GM15510 (cell line): Measurements from ENCODE around the gene RBL1.

Experiments
- POLR2A ChIP-seq: IDR thresholded peaks from 3 replicates; pipeline ENCODE4 v1.6.1; 2011; ENCODE audit warnings: borderline replicate concordance; ENCODE audit not compliant: insufficient read length; ENCODE audit errors: extremely low read depth

Gene RBL1

GRCh38 chr20:37032077-37032476 lies 63.7 kb downstream of the RBL1 start:
- no peak for TF ChIP-seq POLR2A

DNA sequence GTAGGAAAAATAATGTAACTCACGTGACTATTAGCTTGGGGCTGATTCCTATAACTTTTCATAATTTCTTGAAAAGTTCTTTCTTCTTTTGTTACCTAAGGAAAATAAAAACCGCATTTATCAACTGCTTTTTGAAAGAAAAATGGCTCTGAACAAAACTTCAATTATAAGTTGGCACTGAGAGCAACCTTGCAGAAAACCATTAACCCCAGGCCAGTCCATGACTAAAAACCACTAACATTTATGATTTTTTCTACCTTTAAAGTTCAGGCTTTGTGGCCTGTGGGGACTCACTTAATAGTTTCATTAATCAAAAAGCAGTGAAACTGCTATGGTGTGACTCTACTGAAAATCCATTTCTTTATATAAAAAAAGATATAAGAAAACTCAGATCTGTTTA lies 75.2 kb downstream of the RBL1 start:
- no peak for TF ChIP-seq POLR2A

DNA sequence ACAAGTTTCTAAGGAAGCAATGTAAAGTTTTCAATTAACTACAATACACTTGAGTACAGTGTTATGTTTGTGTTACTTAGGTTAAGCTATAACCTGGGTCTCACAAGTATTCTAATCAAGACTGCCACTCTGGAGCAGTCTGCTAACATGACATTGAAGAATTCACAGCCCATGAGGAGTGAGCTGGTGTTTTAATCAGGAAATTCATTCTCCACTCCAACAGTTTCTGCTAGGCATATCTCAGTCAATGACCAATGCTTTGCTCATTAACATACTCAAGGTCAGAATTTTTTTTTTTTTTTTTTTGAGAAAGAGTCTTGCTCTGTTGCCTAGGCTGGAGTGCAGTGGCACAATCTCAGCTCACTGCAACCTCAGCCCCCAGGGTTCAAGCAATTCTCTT lies 84.7 kb downstream of the RBL1 start:
- no peak for TF ChIP-seq POLR2A

DNA sequence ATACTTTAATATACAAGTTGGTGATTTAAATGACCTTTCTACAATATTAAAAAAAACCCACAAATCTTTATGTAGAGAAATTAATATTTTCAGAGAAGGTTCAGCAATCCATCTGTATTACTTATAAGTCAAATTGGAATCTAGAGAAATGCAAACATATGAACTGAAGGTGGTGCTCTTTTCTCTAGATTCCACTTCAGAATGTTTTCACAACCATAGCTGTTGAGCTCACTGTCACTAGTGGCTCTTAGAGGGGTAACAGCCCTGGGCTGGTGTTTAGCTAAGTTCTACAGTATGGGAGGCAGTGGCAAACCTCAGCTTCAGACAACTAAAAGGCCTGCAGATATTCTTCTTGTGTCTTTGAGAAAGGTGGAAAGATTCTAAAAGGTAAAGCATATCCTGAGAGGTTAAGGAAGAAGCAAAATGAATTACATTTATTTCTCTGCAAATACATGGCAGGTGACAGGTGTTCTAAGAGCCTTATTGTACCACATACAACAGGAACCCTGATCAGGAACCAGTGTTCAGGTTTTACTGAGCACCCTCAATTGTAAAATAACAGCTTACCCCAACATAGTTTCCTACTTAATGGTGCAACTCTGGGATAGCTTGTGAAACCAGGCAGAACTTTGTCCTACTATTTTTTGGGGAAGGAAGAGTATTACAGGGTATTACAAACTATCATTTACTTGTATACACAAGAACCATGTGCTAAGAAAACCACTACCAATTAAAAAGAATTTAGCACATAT lies 87.7 kb downstream of the RBL1 start:
- TF ChIP-seq POLR2A, result no peak

DNA sequence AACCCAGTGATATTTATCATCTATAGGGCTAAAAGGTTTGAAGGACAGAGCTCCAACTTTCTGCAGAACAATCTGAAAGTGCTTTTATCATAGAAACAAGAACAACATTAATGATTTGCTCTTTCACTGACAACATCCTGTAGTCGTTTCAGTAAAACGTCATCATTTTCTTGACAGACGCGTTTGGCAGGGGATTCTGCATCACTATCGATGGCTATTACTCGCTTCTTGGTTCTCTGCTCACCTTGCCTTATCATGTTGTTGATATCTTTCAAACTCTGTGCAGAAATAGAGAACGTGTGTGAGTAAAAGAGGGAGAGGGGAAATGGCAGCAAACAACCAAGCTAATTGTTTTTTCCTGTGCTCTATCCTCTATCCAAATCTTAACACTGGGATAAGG lies 97.1 kb downstream of the RBL1 start:
- no peak for TF ChIP-seq POLR2A

DNA sequence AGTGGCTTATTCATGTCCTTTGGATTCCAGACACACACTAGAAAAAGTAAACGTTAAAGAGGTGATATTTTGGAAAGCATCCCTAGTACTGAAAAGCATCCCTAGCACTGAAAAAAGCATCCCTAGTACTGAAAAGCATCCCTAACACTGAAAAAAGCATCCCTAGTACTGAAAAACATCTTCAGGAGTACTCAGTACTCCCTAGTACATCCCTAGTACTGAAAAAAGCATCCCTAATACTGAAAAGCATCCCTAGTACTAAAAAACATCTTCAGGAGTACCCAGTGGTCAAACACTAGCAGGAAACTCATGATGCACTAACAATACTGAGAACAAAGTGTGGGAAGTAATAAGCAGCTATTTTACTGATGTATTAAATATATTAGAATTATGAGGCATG lies 98.7 kb downstream of the RBL1 start:
- no peak for TF ChIP-seq POLR2A

DNA sequence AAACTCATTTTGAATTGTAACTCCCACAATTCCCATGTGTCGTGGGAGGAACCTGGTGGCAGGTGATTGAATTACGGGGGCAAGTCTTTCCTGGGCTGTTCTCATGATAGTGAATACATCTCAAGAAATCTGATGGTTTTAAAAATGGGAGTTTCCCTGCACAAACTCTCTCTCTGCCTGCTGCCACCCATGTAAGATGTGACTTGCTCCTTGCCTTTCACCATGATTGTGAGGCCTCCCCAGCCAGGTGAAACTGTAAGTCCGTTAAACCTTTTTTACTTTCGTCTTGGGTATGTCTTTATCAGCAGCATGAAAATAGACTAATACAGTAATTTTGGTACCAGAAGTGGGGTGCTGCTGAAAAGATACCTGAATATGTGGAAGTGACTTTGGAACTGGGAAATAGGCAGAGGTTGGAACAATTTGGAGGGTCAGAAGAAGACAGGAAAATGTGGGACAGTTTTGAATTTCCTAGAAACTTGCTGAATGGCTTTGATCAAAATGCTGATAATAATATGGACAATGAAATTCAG lies 102.9 kb downstream of the RBL1 start:
- no peak for TF ChIP-seq POLR2A

DNA sequence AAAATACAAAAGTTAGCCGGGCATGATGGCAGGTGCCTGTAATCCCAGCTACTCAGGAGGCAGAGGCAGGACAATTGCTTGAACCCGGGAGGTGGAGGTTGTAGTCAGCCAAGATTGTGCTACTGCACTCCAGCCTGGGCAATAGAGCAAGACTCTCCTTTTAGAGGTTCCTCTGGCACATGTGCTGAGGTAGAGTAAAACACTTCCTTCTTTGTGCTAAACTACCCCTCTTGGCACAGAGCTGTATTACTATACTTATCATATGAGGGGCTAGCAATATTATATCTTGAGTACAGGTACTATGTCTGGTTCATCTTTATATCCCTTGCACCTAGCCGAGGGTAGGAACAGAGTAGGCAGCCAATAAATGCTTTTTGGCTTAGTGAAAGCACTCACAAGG lies 104.1 kb downstream of the RBL1 start:
- no peak for TF ChIP-seq POLR2A

DNA sequence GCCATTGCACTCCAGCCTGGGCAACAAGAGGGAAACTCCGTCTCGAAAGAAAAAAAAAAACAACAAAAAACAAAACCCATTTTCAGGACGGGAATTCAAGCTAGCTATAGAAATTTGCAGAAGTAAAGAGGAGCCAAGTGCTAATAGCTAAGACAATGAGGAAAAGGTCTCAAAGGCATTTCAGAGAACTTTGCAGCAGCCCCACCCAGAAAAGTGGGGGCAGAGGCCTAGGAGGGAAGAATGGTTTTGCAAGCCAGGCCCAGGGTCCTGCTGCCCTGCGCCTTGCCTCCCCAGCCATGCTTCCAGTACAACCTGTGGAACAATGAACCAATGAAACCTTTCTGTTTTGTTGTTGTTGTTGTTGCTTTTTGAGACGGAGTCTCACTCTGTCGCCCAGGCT lies 106.0 kb downstream of the RBL1 start:
- TF ChIP-seq POLR2A, result no peak

DNA sequence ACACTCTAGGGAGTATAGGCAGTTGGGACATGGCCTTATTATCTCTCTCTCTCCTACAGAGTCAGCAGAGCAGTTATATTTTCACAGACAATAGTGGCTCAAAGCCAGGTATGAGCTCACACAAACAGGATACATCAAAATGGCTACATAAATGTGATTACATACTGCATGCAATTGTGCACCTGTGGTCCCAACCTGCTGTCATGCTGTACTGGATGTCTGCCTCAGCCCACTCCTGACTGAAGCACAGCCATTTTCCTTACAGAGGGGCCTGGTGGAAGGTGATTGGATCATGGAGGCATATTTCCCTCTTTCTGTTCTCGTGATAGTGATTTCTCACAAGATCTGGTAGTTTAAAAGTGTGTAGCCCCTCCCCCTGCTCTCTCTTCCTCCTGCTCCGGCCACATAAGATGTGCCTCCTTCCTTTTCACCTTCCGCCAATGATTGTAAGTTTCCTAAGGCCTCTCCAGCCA lies 107.3 kb downstream of the RBL1 start:
- no peak for TF ChIP-seq POLR2A

- no peak for TF ChIP-seq POLR2A
Measured at GRCh38 chr20:36984257-36984638, 111.5 kb downstream of the RBL1 start.

- TF ChIP-seq POLR2A, result no peak
Measured at GRCh38 chr20:36975099-36975818, 120.5 kb downstream of the RBL1 start.

DNA sequence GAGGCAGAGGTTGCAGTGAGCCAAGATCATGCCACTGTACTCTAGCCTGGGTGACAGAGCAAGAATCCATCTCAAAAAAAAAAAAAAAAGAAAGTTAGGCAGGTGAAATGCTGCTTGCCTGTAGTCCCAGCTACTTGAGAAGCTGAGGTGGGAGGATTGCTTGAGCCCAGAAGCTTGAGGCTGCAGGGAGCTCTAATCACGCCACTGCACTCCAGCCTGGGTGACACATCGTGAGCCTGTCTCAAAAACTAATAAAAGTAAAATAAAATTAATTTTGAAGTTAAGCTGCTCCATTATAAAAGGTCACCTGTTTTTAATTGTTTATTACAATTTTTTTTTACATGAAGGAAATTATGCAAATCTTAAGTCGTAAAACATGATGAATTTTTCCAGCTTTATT lies 121.1 kb downstream of the RBL1 start:
- no peak for TF ChIP-seq POLR2A

DNA sequence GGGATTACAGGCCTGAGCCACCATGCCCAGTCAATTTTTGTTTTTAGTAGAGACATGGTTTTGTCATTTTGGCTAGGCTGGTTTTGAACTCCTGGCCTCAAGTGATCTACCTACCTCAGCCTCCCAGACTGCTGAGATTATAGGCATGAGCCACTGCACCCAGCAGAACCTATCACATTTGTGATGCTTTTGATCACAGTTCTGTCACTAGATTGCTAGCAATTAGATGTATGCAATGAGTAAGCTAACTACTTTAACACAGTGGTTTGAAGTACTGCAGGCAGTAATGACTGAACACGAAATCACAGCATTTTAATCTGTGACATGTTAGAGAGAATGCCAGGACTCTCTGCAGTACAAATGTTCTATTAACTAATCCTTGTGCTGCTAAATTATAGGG lies 124.7 kb downstream of the RBL1 start:
- TF ChIP-seq POLR2A, result no peak

DNA sequence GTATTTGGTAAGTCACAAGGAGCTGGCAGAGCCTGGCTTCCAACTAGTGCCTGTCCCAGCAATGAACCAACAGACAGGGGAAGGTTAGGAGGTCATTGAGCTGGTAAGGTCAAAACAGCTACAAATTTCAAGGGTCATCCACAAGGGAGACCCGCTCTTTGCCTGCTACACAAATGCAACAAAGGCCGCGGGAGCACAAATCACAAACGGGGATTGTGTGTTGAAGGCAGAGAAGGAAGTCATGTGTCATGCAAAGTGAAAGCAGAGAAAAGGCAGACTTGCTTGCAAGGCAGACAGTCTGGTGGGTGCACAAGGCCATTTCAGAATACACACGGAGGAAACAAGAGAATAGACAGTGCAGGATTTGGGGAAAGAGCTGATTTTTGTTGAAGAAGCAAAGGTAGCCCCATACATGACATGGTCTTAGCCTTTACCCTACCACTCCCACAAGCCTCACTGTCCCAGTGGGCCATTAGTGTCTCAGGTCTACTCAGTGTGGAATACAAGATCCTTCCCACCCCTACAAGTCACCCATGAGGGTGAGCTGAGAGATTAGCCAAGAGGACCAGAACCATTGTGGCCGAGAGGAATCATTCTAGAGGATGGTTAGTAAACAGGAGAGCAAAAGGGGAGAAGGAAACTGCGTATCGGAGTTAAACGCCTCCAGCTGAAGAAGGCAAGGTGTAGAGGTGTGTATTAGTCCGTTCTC lies 126.2 kb downstream of the RBL1 start:
- no peak for TF ChIP-seq POLR2A
